Peyer's patch (tissue), 4 donors: ENCODE data around the gene BTBD6. TPM values are rescaled to one million over a fixed set of nuclear protein-coding genes. Genes with fewer than 3 reads are reported as not detected.
A peak's percentile ranks its signal among the peaks of the same experiment; 100 is the strongest.

Experiments
- DNase-seq, 3 donors: peaks; one replicate each; pipeline ENCODE4 v3.0.0-alpha.2; 2017 to 2019
- H3K27ac ChIP-seq, 4 donors: fragments of 200-600 bp; sonication (generic); one replicate each; pipeline ENCODE4 v1.5.1; 2016 to 2019
- H3K27me3 ChIP-seq, 2 donors: fragments of 200-600 bp; sonication (generic); one replicate each; pipeline ENCODE4 v1.5.1; 2019
- H3K36me3 ChIP-seq, 3 donors: fragments of 200-600 bp; sonication (generic); one replicate each; pipeline ENCODE4 v1.5.1; 2016 to 2019
- H3K4me1 ChIP-seq, 4 donors: fragments of 200-600 bp; sonication (generic); one replicate each; pipeline ENCODE4 v1.5.1; 2016 to 2019
- H3K4me3 ChIP-seq, 4 donors: fragments of 200-600 bp; sonication (generic); 1 replicate in 3 of 4; 2 replicates in 1 of 4; pipeline ENCODE4 v1.5.1; 2016 to 2019; ENCODE audit warnings: mild to moderate bottlenecking in 1 of 4
- H3K9me3 ChIP-seq, 4 donors: fragments of 200-600 bp; sonication (generic); one replicate each; pipeline ENCODE4 v1.5.1; 2016 to 2019; ENCODE audit warnings: mild to moderate bottlenecking in 1 of 4
- CTCF ChIP-seq, 6 experiments: fragments of 450-650 bp in 4 of 6; fragments of 200-600 bp in 2 of 6; sonication (generic) in 1 of 6; IDR thresholded peaks; one replicate each; pipeline ENCODE4 v1.5.1; 2017 to 2019; ENCODE audit warnings: antibody characterized with exemption in 6 of 6, mild to moderate bottlenecking in 3 of 6, moderate library complexity in 1 of 6
- POLR2A ChIP-seq, 2 donors: fragments of 450-650 bp; IDR thresholded peaks; one replicate each; pipeline ENCODE4 v1.5.1; 2017; ENCODE audit warnings: antibody characterized with exemption in 2 of 2, mild to moderate bottlenecking in 2 of 2, moderate library complexity in 2 of 2
- total RNA-seq, 4 donors: library from RNA; depleted of rRNA; stranded (reverse); fragments of >200 nt; gene quantifications; one replicate each; pipeline ENCODE4 v1.1.0, GENCODE V29; 2016

BTBD6 gene
- total RNA-seq, 4 donors from 2014 or later, result 32.2 to 67.5 (median 55.5) TPM

GRCh38 chr14:105244334-105244733 is 4.0 kb upstream of the BTBD6 start:
- Histone ChIP-seq H3K9me3 (no peaks in the 10 kb centered on the region), H3K36me3 (peaks cover 0 to 6% (median 0%) of the 10 kb centered on the region in 3 donors), H3K27ac (no peak overlapping the region), H3K27me3 (no peaks in the 10 kb centered on the region), H3K4me3 (no peak overlapping the region), H3K4me1 (peaks cover 3 to 13% (median 10%) of the 10 kb centered on the region in 4 donors)
- TF ChIP-seq POLR2A (IDR thresholded peaks at IDR 0.05), result no peak
- no peak for TF ChIP-seq CTCF (IDR thresholded peaks at IDR 0.05)
- no peak for DNase-seq

- H3K27ac ChIP-seq, result no peak overlapping the region
- TF ChIP-seq CTCF (IDR thresholded peaks at IDR 0.05) (no peak), POLR2A (IDR thresholded peaks at IDR 0.05) (no peak)
- no peaks in the 10 kb centered on the region for H3K27me3 ChIP-seq
- peaks cover 0 to 22% (median 0%) of the 10 kb centered on the region in 3 donors for H3K36me3 ChIP-seq
- peaks cover 5 to 22% (median 10%) of the 10 kb centered on the region in 4 donors for H3K4me1 ChIP-seq
- DNase-seq, result no peak
- H3K9me3 ChIP-seq, result no peaks in the 10 kb centered on the region
- H3K4me3 ChIP-seq, result no peak overlapping the region
Observed at GRCh38 chr14:105247026-105247425, 1.3 kb upstream of the BTBD6 start.

GRCh38 chr14:105247715-105248367 is 492 bp upstream of the BTBD6 start:
- Histone ChIP-seq H3K4me3 (peak overlapping the region; percentile 51 to 89 (median 65)), H3K27ac (peak overlapping the region; percentile 87 to 99 (median 92)), H3K9me3 (no peaks in the 10 kb centered on the region), H3K36me3 (peaks cover 0 to 29% (median 0%) of the 10 kb centered on the region in 3 donors), H3K4me1 (peaks cover 5 to 22% (median 10%) of the 10 kb centered on the region in 4 donors), H3K27me3 (no peaks in the 10 kb centered on the region)
- no peak for TF ChIP-seq POLR2A (IDR thresholded peaks at IDR 0.05)
- no peak for TF ChIP-seq CTCF (IDR thresholded peaks at IDR 0.05)
- no peak for DNase-seq

- Histone ChIP-seq H3K27me3 (no peaks in the 10 kb centered on the region), H3K9me3 (no peaks in the 10 kb centered on the region), H3K27ac (peak overlapping the region; percentile 87 to 99 (median 92)), H3K4me1 (peaks cover 5 to 22% (median 10%) of the 10 kb centered on the region in 4 donors), H3K4me3 (peak overlapping the region; percentile 51 to 89 (median 65)), H3K36me3 (peaks cover 0 to 29% (median 0%) of the 10 kb centered on the region in 3 donors)
- no peak for DNase-seq
- TF ChIP-seq CTCF (IDR thresholded peaks at IDR 0.05) (no peak), POLR2A (IDR thresholded peaks at IDR 0.05) (no peak)
Observed at GRCh38 chr14:105249182-105250007, 1.1 kb downstream of the BTBD6 start.

GRCh38 chr14:105250008-105250366 is 1.7 kb downstream of the BTBD6 start:
- DNase-seq, result no peak
- Histone ChIP-seq H3K27me3 (no peaks in the 10 kb centered on the region), H3K36me3 (peaks cover 0 to 29% (median 0%) of the 10 kb centered on the region in 3 donors), H3K9me3 (no peaks in the 10 kb centered on the region), H3K4me3 (no peak overlapping the region), H3K27ac (no peak overlapping the region), H3K4me1 (peaks cover 5 to 22% (median 10%) of the 10 kb centered on the region in 4 donors)
- no peak for TF ChIP-seq POLR2A (IDR thresholded peaks at IDR 0.05)
- TF ChIP-seq CTCF (IDR thresholded peaks at IDR 0.05), result no peak
